OCI-LY3 (cell line): ENCODE measurements around the gene CADM2.

Source experiments
- EZH2phosphoT487 ChIP-seq: fragments of 200-600 bp; shearing (Covaris generic); IDR thresholded peaks from 2 replicates; pipeline ENCODE4 v1.6.1; 2018; ENCODE audit warnings: antibody characterized with exemption, mixed run types, low read depth
- TF ChIP-seq, protein P1 (sequence below): fragments of 200-600, 300-600 bp; sonication (generic); IDR thresholded peaks from 2 replicates; pipeline ENCODE4 v1.5.1; 2014; ENCODE audit warnings: antibody characterized with exemption, low read length, low read depth

DNA sequence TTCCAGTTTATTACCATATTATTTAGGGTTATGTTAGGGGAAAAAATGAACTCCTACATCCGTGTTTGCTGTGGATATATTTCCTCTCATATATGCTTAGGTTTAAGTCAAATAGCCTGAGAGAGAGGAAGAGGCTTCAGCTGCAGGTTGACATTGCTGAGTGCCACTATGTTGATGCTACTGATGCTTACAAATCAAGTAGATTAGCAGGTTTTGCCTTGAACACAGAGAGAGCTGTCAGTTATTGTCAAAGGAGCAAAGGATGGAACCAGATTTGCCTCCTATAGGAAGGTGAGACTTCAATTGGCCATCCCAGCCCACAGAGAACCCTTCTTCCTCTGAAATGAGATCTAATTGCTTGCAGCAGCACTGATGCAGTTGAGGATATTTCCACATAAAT lies 339.2 kb downstream of the CADM2 start:
- TF ChIP-seq, protein P1, sequence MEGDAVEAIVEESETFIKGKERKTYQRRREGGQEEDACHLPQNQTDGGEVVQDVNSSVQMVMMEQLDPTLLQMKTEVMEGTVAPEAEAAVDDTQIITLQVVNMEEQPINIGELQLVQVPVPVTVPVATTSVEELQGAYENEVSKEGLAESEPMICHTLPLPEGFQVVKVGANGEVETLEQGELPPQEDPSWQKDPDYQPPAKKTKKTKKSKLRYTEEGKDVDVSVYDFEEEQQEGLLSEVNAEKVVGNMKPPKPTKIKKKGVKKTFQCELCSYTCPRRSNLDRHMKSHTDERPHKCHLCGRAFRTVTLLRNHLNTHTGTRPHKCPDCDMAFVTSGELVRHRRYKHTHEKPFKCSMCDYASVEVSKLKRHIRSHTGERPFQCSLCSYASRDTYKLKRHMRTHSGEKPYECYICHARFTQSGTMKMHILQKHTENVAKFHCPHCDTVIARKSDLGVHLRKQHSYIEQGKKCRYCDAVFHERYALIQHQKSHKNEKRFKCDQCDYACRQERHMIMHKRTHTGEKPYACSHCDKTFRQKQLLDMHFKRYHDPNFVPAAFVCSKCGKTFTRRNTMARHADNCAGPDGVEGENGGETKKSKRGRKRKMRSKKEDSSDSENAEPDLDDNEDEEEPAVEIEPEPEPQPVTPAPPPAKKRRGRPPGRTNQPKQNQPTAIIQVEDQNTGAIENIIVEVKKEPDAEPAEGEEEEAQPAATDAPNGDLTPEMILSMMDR: no peak
- no peak for TF ChIP-seq EZH2phosphoT487
